ENCODE data around the gene DPP4. TPM values are rescaled to one million over a fixed set of nuclear protein-coding genes. Genes with fewer than 3 reads are reported as not detected.
"Not testable (repeated sequence)": the region's sequence is repeated elsewhere in the genome, so short reads cannot be mapped to it uniquely, and the experiment has no call there.

DPP4 gene
- total and polyA plus RNA-seq, 12 donors = 1.1 to 8.3 (median 4.1) TPM

- Histone ChIP-seq H3K36me3 (no peaks in the 10 kb centered on the region), H3K27ac (no peak overlapping the region), H3K9me3 (peaks cover 0 to 17% (median 10%) of the 10 kb centered on the region in 11 donors), H3K4me1 (peaks cover 0 to 16% (median 0%) of the 10 kb centered on the region in 9 donors), H3K27me3 (no peaks in the 10 kb centered on the region), H3K4me3 (no peak overlapping the region)
- intact Hi-C loops (cut with DNase I) = no loop called here
- 96 to 99% methylated on average over 4 of the region's 4 CpGs for WGBS, 2 donors
- TF ChIP-seq, protein P1, sequence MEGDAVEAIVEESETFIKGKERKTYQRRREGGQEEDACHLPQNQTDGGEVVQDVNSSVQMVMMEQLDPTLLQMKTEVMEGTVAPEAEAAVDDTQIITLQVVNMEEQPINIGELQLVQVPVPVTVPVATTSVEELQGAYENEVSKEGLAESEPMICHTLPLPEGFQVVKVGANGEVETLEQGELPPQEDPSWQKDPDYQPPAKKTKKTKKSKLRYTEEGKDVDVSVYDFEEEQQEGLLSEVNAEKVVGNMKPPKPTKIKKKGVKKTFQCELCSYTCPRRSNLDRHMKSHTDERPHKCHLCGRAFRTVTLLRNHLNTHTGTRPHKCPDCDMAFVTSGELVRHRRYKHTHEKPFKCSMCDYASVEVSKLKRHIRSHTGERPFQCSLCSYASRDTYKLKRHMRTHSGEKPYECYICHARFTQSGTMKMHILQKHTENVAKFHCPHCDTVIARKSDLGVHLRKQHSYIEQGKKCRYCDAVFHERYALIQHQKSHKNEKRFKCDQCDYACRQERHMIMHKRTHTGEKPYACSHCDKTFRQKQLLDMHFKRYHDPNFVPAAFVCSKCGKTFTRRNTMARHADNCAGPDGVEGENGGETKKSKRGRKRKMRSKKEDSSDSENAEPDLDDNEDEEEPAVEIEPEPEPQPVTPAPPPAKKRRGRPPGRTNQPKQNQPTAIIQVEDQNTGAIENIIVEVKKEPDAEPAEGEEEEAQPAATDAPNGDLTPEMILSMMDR (IDR thresholded peaks at IDR 0.05) = no peak
- DNase-seq (no peak), ATAC-seq (no peak)
Observed at GRCh38 chr2:162053808-162054155, 20.2 kb downstream of the DPP4 start.

DNA sequence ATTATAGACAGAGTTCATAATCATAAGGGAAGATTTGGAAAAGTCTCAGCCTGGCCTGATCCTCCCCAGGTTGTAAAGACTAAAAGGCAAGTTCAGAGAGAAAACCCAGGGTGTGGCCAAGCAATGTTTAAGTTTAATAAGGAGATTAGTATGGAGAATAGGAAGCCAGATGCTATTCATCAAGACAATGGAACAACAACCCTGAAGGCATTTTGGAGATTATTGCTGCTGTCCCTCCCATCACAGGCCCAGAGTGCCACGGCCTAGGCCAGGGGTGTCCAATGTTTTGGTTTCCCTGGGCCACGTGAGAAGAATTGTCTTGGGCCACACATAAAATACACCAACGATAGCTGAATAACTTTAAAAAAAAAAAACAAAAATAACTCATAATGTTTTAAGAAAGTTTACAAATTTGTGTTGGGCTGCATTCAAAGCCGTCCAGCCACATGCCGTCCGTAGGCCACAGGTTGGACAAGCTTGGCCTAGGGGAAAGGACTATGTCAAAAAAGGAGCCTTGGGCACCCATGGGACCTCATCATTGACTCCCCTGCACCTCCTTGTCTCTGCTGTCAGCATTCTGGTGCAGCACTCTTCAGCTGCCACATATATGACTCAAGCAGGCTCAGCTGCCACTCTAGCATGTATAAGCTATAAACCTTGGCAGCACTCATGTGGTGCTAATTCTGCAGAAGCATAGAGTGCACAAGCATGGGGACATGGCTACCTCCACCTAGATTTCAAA, 20.8 kb downstream of the DPP4 start:
- 91 to 92% methylated on average over 6 of the region's 6 CpGs for WGBS, 2 donors
- TF ChIP-seq, protein P1 (IDR thresholded peaks at IDR 0.05) = no peak
- Histone ChIP-seq H3K27me3 (no peaks in the 10 kb centered on the region), H3K9me3 (peaks cover 0 to 17% (median 10%) of the 10 kb centered on the region in 11 donors), H3K27ac (no peak overlapping the region), H3K4me1 (peaks cover 0 to 14% (median 0%) of the 10 kb centered on the region in 9 donors), H3K4me3 (no peak overlapping the region), H3K36me3 (no peaks in the 10 kb centered on the region)
- ATAC-seq = peak in 1 of 8 donors; percentile 27
- DNase-seq = no peak
- intact Hi-C loops (cut with DNase I) = no loop called here

- Histone ChIP-seq H3K9me3 (no peaks in the 10 kb centered on the region), H3K4me3 (no peak overlapping the region), H3K27ac (peak overlapping the region in 3 of 10 donors; percentile 22 to 54 (median 49)), H3K27me3 (no peaks in the 10 kb centered on the region), H3K4me1 (peaks cover 0 to 14% (median 0%) of the 10 kb centered on the region in 9 donors), H3K36me3 (peaks cover 0 to 2% (median 0%) of the 10 kb centered on the region in 9 donors)
- DNase-seq = no peak
- ATAC-seq = peak in 5 of 8 donors; percentile 42 to 90 (median 70)
- TF ChIP-seq, protein P1 (IDR thresholded peaks at IDR 0.05) = no peak
- WGBS, 2 donors = 52 to 63% methylated on average over 8 of the region's 8 CpGs
- intact Hi-C loops (cut with DNase I) = no loop called here
Observed at GRCh38 chr2:162050513-162050961, 23.5 kb downstream of the DPP4 start.

GRCh38 chr2:162049089-162049488, 24.9 kb downstream of the DPP4 start:
- H3K27me3 ChIP-seq; ATAC-seq; intact Hi-C loops (cut with DNase I); DNase-seq; H3K9me3 ChIP-seq; H3K4me3 ChIP-seq; H3K27ac ChIP-seq: not testable (repeated sequence)
- Histone ChIP-seq H3K4me1 (peaks cover 0 to 14% (median 0%) of the 10 kb centered on the region in 9 donors), H3K36me3 (peaks cover 0 to 13% (median 0%) of the 10 kb centered on the region in 9 donors)
- 94% methylated on average over 3 of the region's 3 CpGs for WGBS, 2 donors

DNA sequence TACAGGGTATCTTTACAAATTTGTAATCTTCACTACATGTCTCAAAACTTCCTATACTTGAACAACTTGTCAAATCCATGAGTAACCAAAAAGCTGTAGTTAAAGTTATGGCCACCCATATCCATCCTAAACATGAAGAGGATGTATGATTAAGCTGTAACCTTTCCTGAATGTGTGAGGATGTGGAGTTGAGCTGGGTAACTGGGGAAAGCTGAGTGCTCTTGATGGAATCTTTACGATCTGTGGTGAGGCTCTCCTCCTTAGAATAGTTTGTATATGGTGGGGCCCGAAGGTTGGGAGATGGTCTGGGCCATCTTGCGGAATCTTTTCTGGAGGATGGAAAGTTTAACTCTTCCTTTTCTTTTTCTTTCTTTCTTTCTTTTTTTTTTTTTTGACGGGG, 29.4 kb downstream of the DPP4 start:
- no peak for ATAC-seq
- TF ChIP-seq, protein P1 (IDR thresholded peaks at IDR 0.05) = no peak
- H3K4me3 ChIP-seq = no peak overlapping the region
- no peaks in the 10 kb centered on the region for H3K9me3 ChIP-seq
- no peaks in the 10 kb centered on the region for H3K4me1 ChIP-seq
- peaks cover 0 to 24% (median 0%) of the 10 kb centered on the region in 9 donors for H3K36me3 ChIP-seq
- 97 to 98% methylated on average over 4 of the region's 4 CpGs for WGBS, 2 donors
- intact Hi-C loops (cut with DNase I) = no loop called here
- no peaks in the 10 kb centered on the region for H3K27me3 ChIP-seq
- DNase-seq = no peak
- no peak overlapping the region for H3K27ac ChIP-seq
